Measurements from ENCODE around the gene CNTNAP2.

CNTNAP2 gene

DNA sequence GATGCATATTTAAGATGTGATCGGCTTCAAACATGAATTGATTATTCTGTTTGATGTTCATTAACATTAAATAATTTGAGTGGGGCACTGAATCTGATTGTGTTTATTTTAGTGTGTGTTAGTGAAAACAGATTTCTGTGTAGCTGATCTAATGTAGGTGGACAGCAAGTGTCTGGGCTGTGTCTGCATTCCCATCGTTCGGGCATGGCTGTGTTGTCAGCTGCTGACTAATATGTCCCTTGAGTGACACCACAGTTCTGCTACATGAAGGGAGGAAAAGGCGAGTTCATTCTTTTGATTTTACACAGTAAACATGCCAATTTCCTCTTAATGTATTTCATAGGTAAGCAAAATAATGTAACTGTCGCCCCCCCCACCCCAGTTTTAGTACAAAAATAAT is 203.0 kb downstream of the CNTNAP2 start (continued):
- TF ChIP-seq, protein P1, sequence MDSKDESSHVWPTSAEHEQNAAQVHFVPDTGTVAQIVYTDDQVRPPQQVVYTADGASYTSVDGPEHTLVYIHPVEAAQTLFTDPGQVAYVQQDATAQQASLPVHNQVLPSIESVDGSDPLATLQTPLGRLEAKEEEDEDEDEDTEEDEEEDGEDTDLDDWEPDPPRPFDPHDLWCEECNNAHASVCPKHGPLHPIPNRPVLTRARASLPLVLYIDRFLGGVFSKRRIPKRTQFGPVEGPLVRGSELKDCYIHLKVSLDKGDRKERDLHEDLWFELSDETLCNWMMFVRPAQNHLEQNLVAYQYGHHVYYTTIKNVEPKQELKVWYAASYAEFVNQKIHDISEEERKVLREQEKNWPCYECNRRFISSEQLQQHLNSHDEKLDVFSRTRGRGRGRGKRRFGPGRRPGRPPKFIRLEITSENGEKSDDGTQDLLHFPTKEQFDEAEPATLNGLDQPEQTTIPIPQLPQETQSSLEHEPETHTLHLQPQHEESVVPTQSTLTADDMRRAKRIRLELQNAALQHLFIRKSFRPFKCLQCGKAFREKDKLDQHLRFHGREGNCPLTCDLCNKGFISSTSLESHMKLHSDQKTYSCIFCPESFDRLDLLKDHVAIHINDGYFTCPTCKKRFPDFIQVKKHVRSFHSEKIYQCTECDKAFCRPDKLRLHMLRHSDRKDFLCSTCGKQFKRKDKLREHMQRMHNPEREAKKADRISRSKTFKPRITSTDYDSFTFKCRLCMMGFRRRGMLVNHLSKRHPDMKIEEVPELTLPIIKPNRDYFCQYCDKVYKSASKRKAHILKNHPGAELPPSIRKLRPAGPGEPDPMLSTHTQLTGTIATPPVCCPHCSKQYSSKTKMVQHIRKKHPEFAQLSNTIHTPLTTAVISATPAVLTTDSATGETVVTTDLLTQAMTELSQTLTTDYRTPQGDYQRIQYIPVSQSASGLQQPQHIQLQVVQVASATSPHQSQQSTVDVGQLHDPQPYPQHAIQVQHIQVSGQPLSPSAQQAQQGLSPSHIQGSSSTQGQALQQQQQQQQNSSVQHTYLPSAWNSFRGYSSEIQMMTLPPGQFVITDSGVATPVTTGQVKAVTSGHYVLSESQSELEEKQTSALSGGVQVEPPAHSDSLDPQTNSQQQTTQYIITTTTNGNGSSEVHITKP (tag by site-specific recombination; IDR thresholded peaks at IDR 0.05) = no peak
- TF ChIP-seq, protein P2, sequence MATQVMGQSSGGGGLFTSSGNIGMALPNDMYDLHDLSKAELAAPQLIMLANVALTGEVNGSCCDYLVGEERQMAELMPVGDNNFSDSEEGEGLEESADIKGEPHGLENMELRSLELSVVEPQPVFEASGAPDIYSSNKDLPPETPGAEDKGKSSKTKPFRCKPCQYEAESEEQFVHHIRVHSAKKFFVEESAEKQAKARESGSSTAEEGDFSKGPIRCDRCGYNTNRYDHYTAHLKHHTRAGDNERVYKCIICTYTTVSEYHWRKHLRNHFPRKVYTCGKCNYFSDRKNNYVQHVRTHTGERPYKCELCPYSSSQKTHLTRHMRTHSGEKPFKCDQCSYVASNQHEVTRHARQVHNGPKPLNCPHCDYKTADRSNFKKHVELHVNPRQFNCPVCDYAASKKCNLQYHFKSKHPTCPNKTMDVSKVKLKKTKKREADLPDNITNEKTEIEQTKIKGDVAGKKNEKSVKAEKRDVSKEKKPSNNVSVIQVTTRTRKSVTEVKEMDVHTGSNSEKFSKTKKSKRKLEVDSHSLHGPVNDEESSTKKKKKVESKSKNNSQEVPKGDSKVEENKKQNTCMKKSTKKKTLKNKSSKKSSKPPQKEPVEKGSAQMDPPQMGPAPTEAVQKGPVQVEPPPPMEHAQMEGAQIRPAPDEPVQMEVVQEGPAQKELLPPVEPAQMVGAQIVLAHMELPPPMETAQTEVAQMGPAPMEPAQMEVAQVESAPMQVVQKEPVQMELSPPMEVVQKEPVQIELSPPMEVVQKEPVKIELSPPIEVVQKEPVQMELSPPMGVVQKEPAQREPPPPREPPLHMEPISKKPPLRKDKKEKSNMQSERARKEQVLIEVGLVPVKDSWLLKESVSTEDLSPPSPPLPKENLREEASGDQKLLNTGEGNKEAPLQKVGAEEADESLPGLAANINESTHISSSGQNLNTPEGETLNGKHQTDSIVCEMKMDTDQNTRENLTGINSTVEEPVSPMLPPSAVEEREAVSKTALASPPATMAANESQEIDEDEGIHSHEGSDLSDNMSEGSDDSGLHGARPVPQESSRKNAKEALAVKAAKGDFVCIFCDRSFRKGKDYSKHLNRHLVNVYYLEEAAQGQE (tag by site-specific recombination; IDR thresholded peaks at IDR 0.05) = no peak
- TF ChIP-seq ZNF248 (tag by site-specific recombination; IDR thresholded peaks at IDR 0.05) (no peak), ZNF416 (tag by site-specific recombination; IDR thresholded peaks at IDR 0.05) (no peak), KLF8 (tag by site-specific recombination; IDR thresholded peaks at IDR 0.05) (no peak), ZBTB8A (tag by site-specific recombination; IDR thresholded peaks at IDR 0.05) (no peak), ZBTB21 (tag by site-specific recombination; IDR thresholded peaks at IDR 0.05) (no peak), ZNF621 (tag by site-specific recombination; IDR thresholded peaks at IDR 0.05) (no peak), ZSCAN16 (tag by site-specific recombination; IDR thresholded peaks at IDR 0.05) (no peak)
- TF ChIP-seq, protein P3, sequence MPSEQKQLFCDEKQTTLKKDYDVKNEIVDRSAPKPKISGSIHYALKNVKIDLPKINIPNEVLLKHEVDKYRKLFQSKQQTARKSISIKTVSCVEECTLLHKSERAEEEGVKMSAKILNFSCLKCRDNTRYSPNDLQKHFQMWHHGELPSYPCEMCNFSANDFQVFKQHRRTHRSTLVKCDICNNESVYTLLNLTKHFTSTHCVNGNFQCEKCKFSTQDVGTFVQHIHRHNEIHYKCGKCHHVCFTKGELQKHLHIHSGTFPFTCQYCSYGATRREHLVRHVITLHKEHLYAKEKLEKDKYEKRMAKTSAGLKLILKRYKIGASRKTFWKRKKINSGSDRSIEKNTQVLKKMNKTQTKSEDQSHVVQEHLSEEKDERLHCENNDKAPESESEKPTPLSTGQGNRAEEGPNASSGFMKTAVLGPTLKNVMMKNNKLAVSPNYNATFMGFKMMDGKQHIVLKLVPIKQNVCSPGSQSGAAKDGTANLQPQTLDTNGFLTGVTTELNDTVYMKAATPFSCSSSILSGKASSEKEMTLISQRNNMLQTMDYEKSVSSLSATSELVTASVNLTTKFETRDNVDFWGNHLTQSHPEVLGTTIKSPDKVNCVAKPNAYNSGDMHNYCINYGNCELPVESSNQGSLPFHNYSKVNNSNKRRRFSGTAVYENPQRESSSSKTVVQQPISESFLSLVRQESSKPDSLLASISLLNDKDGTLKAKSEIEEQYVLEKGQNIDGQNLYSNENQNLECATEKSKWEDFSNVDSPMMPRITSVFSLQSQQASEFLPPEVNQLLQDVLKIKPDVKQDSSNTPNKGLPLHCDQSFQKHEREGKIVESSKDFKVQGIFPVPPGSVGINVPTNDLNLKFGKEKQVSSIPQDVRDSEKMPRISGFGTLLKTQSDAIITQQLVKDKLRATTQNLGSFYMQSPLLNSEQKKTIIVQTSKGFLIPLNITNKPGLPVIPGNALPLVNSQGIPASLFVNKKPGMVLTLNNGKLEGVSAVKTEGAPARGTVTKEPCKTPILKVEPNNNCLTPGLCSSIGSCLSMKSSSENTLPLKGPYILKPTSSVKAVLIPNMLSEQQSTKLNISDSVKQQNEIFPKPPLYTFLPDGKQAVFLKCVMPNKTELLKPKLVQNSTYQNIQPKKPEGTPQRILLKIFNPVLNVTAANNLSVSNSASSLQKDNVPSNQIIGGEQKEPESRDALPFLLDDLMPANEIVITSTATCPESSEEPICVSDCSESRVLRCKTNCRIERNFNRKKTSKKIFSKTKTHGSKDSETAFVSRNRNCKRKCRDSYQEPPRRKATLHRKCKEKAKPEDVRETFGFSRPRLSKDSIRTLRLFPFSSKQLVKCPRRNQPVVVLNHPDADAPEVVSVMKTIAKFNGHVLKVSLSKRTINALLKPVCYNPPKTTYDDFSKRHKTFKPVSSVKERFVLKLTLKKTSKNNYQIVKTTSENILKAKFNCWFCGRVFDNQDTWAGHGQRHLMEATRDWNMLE (tag by site-specific recombination; conservative IDR thresholded peaks at IDR 0.05; ENCODE audit: low read depth) = no peak

DNA sequence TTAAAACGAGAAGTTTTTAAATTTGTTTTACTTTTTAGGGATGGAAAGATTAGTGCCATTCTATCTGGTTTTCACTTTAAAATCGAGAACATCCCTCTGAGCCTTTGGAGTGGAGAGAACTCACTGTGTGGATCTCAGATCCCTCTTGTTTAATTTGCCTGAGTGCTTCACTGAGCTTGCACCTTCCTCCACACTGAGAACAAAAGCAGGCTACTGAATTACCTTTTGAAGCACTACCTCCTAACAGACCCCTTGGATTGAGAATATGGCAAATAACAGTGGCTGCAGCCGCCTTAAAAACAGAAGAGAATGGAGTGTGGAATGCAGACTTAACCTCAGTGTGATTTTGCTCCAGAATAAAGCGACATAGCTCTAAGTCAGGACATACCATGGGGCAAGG is 204.7 kb downstream of the CNTNAP2 start:
- Histone ChIP-seq H3K27ac (ENCODE audit: extremely low read depth, low read depth, low read length) (no peak overlapping the region), H3K36me3 (ENCODE audit: control insufficient read depth in 2 of 2, insufficient read depth in 1 of 2, low read length in 2 of 2) (no peaks in the 10 kb centered on the region), H3K4me3 (ENCODE audit: low read depth, low read length) (no peak overlapping the region), H3K9me3 (ENCODE audit: control insufficient read depth, insufficient read depth, low read depth, low read length) (no peaks in the 10 kb centered on the region), H3K4me1 (ENCODE audit: control insufficient read depth, insufficient read depth, low read length) (no peaks in the 10 kb centered on the region)
- no peak for TF ChIP-seq ZNF433 (tag by site-specific recombination; IDR thresholded peaks at IDR 0.05; ENCODE audit: low read depth)
- no peak for TF ChIP-seq HOXC10 (CRISPR knock-in tag; IDR thresholded peaks at IDR 0.05)
- no peak for TF ChIP-seq ZNF707 (tag by site-specific recombination; IDR thresholded peaks at IDR 0.05)
- no peak for TF ChIP-seq ZNF350 (tag by site-specific recombination; IDR thresholded peaks at IDR 0.05)
- no peak for TF ChIP-seq ZNF214 (tag by site-specific recombination; IDR thresholded peaks at IDR 0.05; ENCODE audit: borderline replicate concordance)
- TF ChIP-seq, protein P4, sequence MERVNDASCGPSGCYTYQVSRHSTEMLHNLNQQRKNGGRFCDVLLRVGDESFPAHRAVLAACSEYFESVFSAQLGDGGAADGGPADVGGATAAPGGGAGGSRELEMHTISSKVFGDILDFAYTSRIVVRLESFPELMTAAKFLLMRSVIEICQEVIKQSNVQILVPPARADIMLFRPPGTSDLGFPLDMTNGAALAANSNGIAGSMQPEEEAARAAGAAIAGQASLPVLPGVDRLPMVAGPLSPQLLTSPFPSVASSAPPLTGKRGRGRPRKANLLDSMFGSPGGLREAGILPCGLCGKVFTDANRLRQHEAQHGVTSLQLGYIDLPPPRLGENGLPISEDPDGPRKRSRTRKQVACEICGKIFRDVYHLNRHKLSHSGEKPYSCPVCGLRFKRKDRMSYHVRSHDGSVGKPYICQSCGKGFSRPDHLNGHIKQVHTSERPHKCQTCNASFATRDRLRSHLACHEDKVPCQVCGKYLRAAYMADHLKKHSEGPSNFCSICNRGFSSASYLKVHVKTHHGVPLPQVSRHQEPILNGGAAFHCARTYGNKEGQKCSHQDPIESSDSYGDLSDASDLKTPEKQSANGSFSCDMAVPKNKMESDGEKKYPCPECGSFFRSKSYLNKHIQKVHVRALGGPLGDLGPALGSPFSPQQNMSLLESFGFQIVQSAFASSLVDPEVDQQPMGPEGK (tag by site-specific recombination; IDR thresholded peaks at IDR 0.05) = no peak
- TF ChIP-seq ZBTB17 (tag by site-specific recombination; IDR thresholded peaks at IDR 0.05) = no peak
- TF ChIP-seq, protein P5, sequence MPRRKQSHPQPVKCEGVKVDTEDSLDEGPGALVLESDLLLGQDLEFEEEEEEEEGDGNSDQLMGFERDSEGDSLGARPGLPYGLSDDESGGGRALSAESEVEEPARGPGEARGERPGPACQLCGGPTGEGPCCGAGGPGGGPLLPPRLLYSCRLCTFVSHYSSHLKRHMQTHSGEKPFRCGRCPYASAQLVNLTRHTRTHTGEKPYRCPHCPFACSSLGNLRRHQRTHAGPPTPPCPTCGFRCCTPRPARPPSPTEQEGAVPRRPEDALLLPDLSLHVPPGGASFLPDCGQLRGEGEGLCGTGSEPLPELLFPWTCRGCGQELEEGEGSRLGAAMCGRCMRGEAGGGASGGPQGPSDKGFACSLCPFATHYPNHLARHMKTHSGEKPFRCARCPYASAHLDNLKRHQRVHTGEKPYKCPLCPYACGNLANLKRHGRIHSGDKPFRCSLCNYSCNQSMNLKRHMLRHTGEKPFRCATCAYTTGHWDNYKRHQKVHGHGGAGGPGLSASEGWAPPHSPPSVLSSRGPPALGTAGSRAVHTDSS (tag by site-specific recombination; IDR thresholded peaks at IDR 0.05) = no peak
- TF ChIP-seq ZFP3 (tag by site-specific recombination; IDR thresholded peaks at IDR 0.05; ENCODE audit: low read depth) = no peak
- ChIA-PET CTCF (interaction anchor here (0.5 to 0.6 kb wide), 2 partner anchors 23 to 1466 kb away, joined by 3 read pairs; no protein-coding TSS in a partner anchor), POLR2A (no interaction called here)
